Naive thymus-derived CD4-positive, alpha-beta T cell (primary cell): Measurements from ENCODE around the gene WBP1L. TPM values are rescaled to one million over a fixed set of nuclear protein-coding genes. Genes with fewer than 3 reads are reported as not detected.

Source experiments
- ATAC-seq: fragments of 150-1000 bp; cut with Tn5 transposase; 2 replicates; pipeline ENCODE4 v1.10.0; 2021; ENCODE audit warnings: mild to moderate bottlenecking, moderate library complexity
- CTCF ChIA-PET: fragments of 350-600 bp; sonication (Branson Sonifier 250); formaldehyde crosslinking; loops from one replicate; lab custom pipeline; 2021; ENCODE audit warnings: antibody characterized with exemption; lab: Charles Lee
- POLR2A ChIA-PET: fragments of 350-600 bp; sonication (Branson Sonifier 250); formaldehyde crosslinking; loops from one replicate; lab custom pipeline; 2021; ENCODE audit warnings: antibody characterized with exemption, inconsistent platforms; lab: Charles Lee
- DNase-seq, 9 donors: peaks; one replicate each; pipeline versions ENCODE4 v3.0.0 to v3.0.0-alpha.2; 2020 to 2022; ENCODE audit warnings: mixed read lengths in 1 of 9
- H3K27ac ChIP-seq: one replicate; pipeline ENCODE4 v1.7.0; 2013; ENCODE audit warnings: mild to moderate bottlenecking, low read depth, low read length, moderate library complexity
- H3K27me3 ChIP-seq, 2 donors: one replicate each; pipeline ENCODE4 v1.7.0; 2013; ENCODE audit warnings: low read length in 2 of 2, mild to moderate bottlenecking in 2 of 2, moderate library complexity in 2 of 2; ENCODE audit not compliant: control insufficient read depth in 2 of 2, insufficient read depth in 2 of 2
- H3K36me3 ChIP-seq, 3 experiments: 1 replicate in 2 of 3; 2 replicates in 1 of 3; pipeline ENCODE4 v1.7.0; 2013; ENCODE audit warnings: low read length in 3 of 3, mild to moderate bottlenecking in 3 of 3, moderate library complexity in 1 of 3; ENCODE audit not compliant: insufficient read depth in 3 of 3, control insufficient read depth in 2 of 3
- H3K4me1 ChIP-seq, 2 donors: one replicate each; pipeline ENCODE4 v1.7.0; 2013; ENCODE audit warnings: low read length in 2 of 2, mild to moderate bottlenecking in 2 of 2, moderate library complexity in 1 of 2; ENCODE audit not compliant: control insufficient read depth in 2 of 2, insufficient read depth in 2 of 2
- H3K4me3 ChIP-seq: 2 replicates; pipeline ENCODE4 v1.7.0; 2013; ENCODE audit warnings: mild to moderate bottlenecking, low read length
- H3K9me3 ChIP-seq, 3 experiments: 1 replicate in 2 of 3; 2 replicates in 1 of 3; pipeline ENCODE4 v1.7.0; 2013; ENCODE audit warnings: low read length in 3 of 3; ENCODE audit not compliant: control insufficient read depth in 2 of 3
- H3K27ac Mint-ChIP-seq, 9 donors: one replicate each; pipeline ENCODE4 v1.8.0; 2020 to 2022; ENCODE audit warnings: mixed read lengths in 9 of 9, mild to moderate bottlenecking in 8 of 9, moderate library complexity in 5 of 9, inconsistent platforms in 2 of 9
- H3K27me3 Mint-ChIP-seq, 5 donors: one replicate each; pipeline ENCODE4 v1.8.0; 2021 to 2022; ENCODE audit warnings: mixed read lengths in 5 of 5, mild to moderate bottlenecking in 1 of 5
- H3K36me3 Mint-ChIP-seq, 5 donors: one replicate each; pipeline ENCODE4 v1.8.0; 2020 to 2022; ENCODE audit warnings: mixed read lengths in 5 of 5, mild to moderate bottlenecking in 3 of 5, inconsistent platforms in 1 of 5
- H3K4me1 Mint-ChIP-seq, 7 donors: one replicate each; pipeline ENCODE4 v1.8.0; 2020 to 2022; ENCODE audit warnings: mixed read lengths in 7 of 7, mild to moderate bottlenecking in 3 of 7, inconsistent platforms in 1 of 7
- H3K4me3 Mint-ChIP-seq, 10 donors: one replicate each; pipeline ENCODE4 v1.8.0; 2020 to 2022; ENCODE audit warnings: mild to moderate bottlenecking in 10 of 10, mixed read lengths in 10 of 10, moderate library complexity in 6 of 10, inconsistent platforms in 2 of 10
- H3K9me3 Mint-ChIP-seq, 11 donors: one replicate each; pipeline ENCODE4 v1.8.0; 2020 to 2022; ENCODE audit warnings: mixed read lengths in 11 of 11, mild to moderate bottlenecking in 4 of 11, inconsistent platforms in 1 of 11, moderate library complexity in 1 of 11
- intact Hi-C, 2 donors: fragments of 100-400 bp; cut with micrococcal nuclease; formaldehyde crosslinking; loops; one replicate each; pipeline ENCODE4 v1.15.1; 2023
- polyA plus RNA-seq, 2 donors: library from polyadenylated mRNA; unstranded; fragments of 300-500 nt; fragmentation: Illumina TruSeq; gene quantifications; one replicate each; pipeline ENCODE4 v1.2.3, GENCODE V29; 2021
- total RNA-seq, 6 experiments: library from RNA in 5 of 6; stranded (reverse) in 5 of 6; gene quantifications; 1 replicate in 5 of 6; 2 replicates in 1 of 6; pipeline ENCODE4 v1.2.3 and lab custom pipeline; 2021 to 2026

Gene WBP1L
- total and polyA plus RNA-seq, 7 experiments from 2014 or later: 19.4 to 37.9 (median 30.3) TPM

DNA sequence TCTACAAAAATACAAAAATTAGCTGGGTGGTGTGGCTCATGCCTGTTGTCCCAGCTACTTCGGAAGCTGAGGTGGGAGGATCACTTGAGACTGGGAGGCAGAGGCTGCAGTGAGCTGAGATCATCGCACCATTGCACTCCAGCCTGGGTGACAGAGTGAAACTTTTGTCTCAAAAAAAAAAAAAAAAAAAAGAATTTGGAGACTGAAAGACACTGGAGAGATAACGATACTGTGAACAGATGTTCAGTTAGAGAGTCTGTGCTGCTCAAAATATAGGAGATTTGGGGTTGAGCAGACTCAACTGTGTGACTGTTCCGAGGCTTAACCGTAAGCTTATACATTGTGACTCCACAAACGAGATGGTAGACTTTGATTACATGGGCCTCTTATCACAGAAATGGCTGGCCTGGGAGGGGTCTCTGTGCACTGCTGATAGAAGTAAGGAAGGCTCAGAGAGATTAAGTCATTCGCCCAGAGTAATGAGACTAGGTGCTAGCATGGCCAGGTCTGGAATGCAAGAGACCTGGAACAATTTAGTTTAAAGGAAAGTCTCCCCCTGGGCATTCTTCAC is 19.4 kb downstream of the WBP1L start:
- Mint-ChIP-seq H3K4me3 (no peak overlapping the region), H3K9me3 (peaks cover 0 to 1% (median 0%) of the 10 kb centered on the region in 11 donors), H3K4me1 (peaks cover 30 to 65% (median 43%) of the 10 kb centered on the region in 7 donors), H3K36me3 (peaks cover 9 to 48% (median 26%) of the 10 kb centered on the region in 5 donors), H3K27ac (peak overlapping the region in 1 of 9 donors; percentile 19), H3K27me3 (no peaks in the 10 kb centered on the region)
- POLR2A ChIA-PET: no interaction called here
- Histone ChIP-seq H3K4me3 (no peak overlapping the region), H3K4me1 (no peaks in the 10 kb centered on the region), H3K27ac (no peak overlapping the region), H3K36me3 (peaks cover 0 to 10% (median 5%) of the 10 kb centered on the region in 3 experiments), H3K27me3 (no peaks in the 10 kb centered on the region), H3K9me3 (no peaks in the 10 kb centered on the region)
- intact Hi-C loops: no loop called here
- CTCF ChIA-PET: no interaction called here
- ATAC-seq: no peak
- DNase-seq: no peak

- H3K4me3 ChIP-seq: no peak overlapping the region
- POLR2A ChIA-PET: interaction anchor here (0.6 to 1.0 kb wide), 3 partner anchors 37 to 665 kb away, joined by 3 to 4 read pairs (median 3); no protein-coding TSS in a partner anchor
- H3K27ac ChIP-seq: no peak overlapping the region
- ATAC-seq (no peak), DNase-seq (no peak)
- no peaks in the 10 kb centered on the region for H3K9me3 Mint-ChIP-seq
- no peaks in the 10 kb centered on the region for H3K27me3 Mint-ChIP-seq
- H3K4me3 Mint-ChIP-seq: no peak overlapping the region
- no peaks in the 10 kb centered on the region for H3K27me3 ChIP-seq
- peaks cover 9 to 39% (median 17%) of the 10 kb centered on the region in 5 donors for H3K36me3 Mint-ChIP-seq
- H3K36me3 ChIP-seq: peaks cover 0 to 7% (median 5%) of the 10 kb centered on the region in 3 experiments
- intact Hi-C loops: no loop called here
- no peaks in the 10 kb centered on the region for H3K9me3 ChIP-seq
- H3K4me1 Mint-ChIP-seq: peaks cover 26 to 60% (median 40%) of the 10 kb centered on the region in 7 donors
- CTCF ChIA-PET: interaction anchor here (1.9 kb wide), 1 partner anchor 71 kb away, joined by 4 read pairs; no protein-coding TSS in a partner anchor
- no peaks in the 10 kb centered on the region for H3K4me1 ChIP-seq
- no peak overlapping the region for H3K27ac Mint-ChIP-seq
These were observed 20.9 kb downstream of the WBP1L start for GRCh38 chr10:102764470-102765161.

GRCh38 chr10:102765336-102765735 is 21.6 kb downstream of the WBP1L start:
- no peak overlapping the region for H3K27ac ChIP-seq
- Mint-ChIP-seq H3K27ac (no peak overlapping the region), H3K36me3 (peaks cover 9 to 31% (median 13%) of the 10 kb centered on the region in 5 donors), H3K4me1 (peaks cover 31 to 62% (median 41%) of the 10 kb centered on the region in 7 donors), H3K9me3 (no peaks in the 10 kb centered on the region), H3K27me3 (no peaks in the 10 kb centered on the region), H3K4me3 (no peak overlapping the region)
- intact Hi-C loops: no loop called here
- no peaks in the 10 kb centered on the region for H3K27me3 ChIP-seq
- no peak overlapping the region for H3K4me3 ChIP-seq
- ATAC-seq (no peak), DNase-seq (no peak)
- no peaks in the 10 kb centered on the region for H3K4me1 ChIP-seq
- POLR2A ChIA-PET: interaction anchor here (0.6 kb wide), 1 partner anchor 349 kb away, joined by 3 read pairs; no protein-coding TSS in a partner anchor
- peaks cover 0 to 4% (median 0%) of the 10 kb centered on the region in 3 experiments for H3K36me3 ChIP-seq
- CTCF ChIA-PET: interaction anchor here (1.9 kb wide), 1 partner anchor 70 kb away, joined by 4 read pairs; no protein-coding TSS in a partner anchor
- no peaks in the 10 kb centered on the region for H3K9me3 ChIP-seq

GRCh38 chr10:102767428-102768160 is 23.8 kb downstream of the WBP1L start:
- H3K27ac ChIP-seq: no peak overlapping the region
- peaks cover 9 to 24% (median 10%) of the 10 kb centered on the region in 5 donors for H3K36me3 Mint-ChIP-seq
- peak overlapping the region in 2 of 10 donors; percentile 2 to 5 for H3K4me3 Mint-ChIP-seq

DNA sequence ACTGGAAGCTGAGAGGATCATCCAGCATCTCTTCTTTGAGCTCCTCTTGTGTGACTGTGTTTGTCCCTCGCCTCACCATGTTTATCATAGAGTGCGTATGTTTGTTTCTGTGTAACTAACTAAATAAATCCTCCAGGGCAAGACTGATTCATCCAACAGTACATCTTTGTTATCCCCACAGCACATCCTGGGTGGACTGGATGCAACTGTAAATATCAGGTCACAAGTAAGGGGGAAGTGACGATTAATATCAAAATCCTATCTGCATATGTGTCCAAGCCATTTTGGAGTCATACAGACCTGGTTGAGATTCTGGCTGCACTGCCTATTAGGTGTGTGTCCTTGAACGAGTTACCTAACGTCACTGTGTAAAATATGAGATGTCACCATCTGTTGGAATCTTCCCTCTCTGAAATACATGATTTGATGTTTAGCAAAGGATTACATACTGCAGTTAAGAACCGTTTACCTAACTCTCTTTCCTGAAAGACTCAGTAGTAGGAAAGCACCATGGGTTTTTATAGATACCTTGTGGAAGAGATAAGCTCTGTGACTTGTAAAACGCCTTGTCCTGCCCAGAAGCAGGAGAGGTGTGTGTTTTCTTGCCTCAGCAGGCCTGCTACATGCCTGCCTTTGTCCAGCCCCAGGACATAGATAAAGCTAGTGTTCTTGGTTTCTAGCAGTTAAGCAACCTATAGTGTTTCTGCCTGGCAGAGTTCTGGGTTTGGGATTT is 25.8 kb downstream of the WBP1L start:
- H3K4me1 Mint-ChIP-seq: peaks cover 40 to 69% (median 60%) of the 10 kb centered on the region in 7 donors
- POLR2A ChIA-PET: interaction anchor here (0.6 kb wide), 1 partner anchor 139 kb away, joined by 3 read pairs; no protein-coding TSS in a partner anchor

More at GRCh38 chr10:102767428-102768160, 23.8 kb downstream of the WBP1L start:
- H3K27me3 ChIP-seq: no peaks in the 10 kb centered on the region
- no peaks in the 10 kb centered on the region for H3K9me3 ChIP-seq
- peak overlapping the region in 2 of 9 donors; percentile 22 to 75 for H3K27ac Mint-ChIP-seq
- H3K9me3 Mint-ChIP-seq: no peaks in the 10 kb centered on the region
- H3K4me3 ChIP-seq: no peak overlapping the region
- DNase-seq: no peak
- intact Hi-C loops: no loop called here
- ChIA-PET CTCF (no interaction called here), POLR2A (no interaction called here)
- no peak for ATAC-seq
- peaks cover 29 to 62% (median 40%) of the 10 kb centered on the region in 7 donors for H3K4me1 Mint-ChIP-seq
- peaks cover 0 to 4% (median 0%) of the 10 kb centered on the region in 3 experiments for H3K36me3 ChIP-seq
- no peaks in the 10 kb centered on the region for H3K27me3 Mint-ChIP-seq
- no peaks in the 10 kb centered on the region for H3K4me1 ChIP-seq

DNA sequence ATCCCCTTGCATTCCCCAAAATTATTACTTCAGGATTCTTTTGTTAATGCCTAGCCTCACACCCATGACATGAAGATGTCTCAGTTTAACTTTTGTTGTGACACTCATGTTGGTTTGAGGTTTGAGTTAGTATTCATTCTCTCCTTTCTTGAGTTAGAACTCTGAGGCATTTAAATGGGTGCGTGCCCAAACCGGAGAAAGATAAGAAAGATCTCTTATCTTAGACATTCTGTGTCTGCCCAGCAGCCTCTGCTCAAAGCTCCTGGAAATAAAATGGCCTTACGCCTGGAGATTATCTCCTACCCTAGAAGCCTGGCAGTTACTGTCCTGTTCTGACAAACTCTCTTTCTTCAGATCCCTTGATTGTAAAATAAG is 26.3 kb downstream of the WBP1L start:
- CTCF ChIA-PET: no interaction called here
- no peaks in the 10 kb centered on the region for H3K9me3 Mint-ChIP-seq
- no peaks in the 10 kb centered on the region for H3K27me3 Mint-ChIP-seq
- Histone ChIP-seq H3K4me1 (peaks cover 0 to 6% of the 10 kb centered on the region in 2 donors), H3K4me3 (no peak overlapping the region), H3K9me3 (no peaks in the 10 kb centered on the region), H3K36me3 (peaks cover 0 to 4% (median 0%) of the 10 kb centered on the region in 3 experiments), H3K27me3 (no peaks in the 10 kb centered on the region), H3K27ac (no peak overlapping the region)
- H3K4me1 Mint-ChIP-seq: peaks cover 43 to 70% (median 61%) of the 10 kb centered on the region in 7 donors
- no peak overlapping the region for H3K4me3 Mint-ChIP-seq
- peak overlapping the region in 4 of 9 donors; percentile 35 to 59 (median 38) for H3K27ac Mint-ChIP-seq
- POLR2A ChIA-PET: no interaction called here
- ATAC-seq (no peak), DNase-seq (no peak)
- intact Hi-C loops: no loop called here
- H3K36me3 Mint-ChIP-seq: peaks cover 4 to 18% (median 13%) of the 10 kb centered on the region in 5 donors

More for the DNA sequence above, 25.8 kb downstream of the WBP1L start:
- Mint-ChIP-seq H3K27me3 (no peaks in the 10 kb centered on the region), H3K4me3 (peak overlapping the region in 1 of 10 donors; percentile 2), H3K9me3 (no peaks in the 10 kb centered on the region), H3K27ac (peak overlapping the region in 5 of 9 donors; percentile 6 to 63 (median 35)), H3K36me3 (peaks cover 4 to 21% (median 12%) of the 10 kb centered on the region in 5 donors)
- Histone ChIP-seq H3K27ac (no peak overlapping the region), H3K9me3 (no peaks in the 10 kb centered on the region), H3K4me1 (peaks cover 0 to 4% of the 10 kb centered on the region in 2 donors), H3K27me3 (no peaks in the 10 kb centered on the region), H3K4me3 (no peak overlapping the region), H3K36me3 (peaks cover 0 to 4% (median 0%) of the 10 kb centered on the region in 3 experiments)
- CTCF ChIA-PET: no interaction called here
- intact Hi-C loops: no loop called here
- DNase-seq (no peak), ATAC-seq (no peak)
